ENCODE results near the gene GMDS. TPM values are rescaled to one million over a fixed set of nuclear protein-coding genes. Genes with fewer than 3 reads are reported as not detected.

Gene GMDS
- total and polyA plus RNA-seq, 2 experiments from 2014 or later: 6.3 to 17.7 TPM

DNA sequence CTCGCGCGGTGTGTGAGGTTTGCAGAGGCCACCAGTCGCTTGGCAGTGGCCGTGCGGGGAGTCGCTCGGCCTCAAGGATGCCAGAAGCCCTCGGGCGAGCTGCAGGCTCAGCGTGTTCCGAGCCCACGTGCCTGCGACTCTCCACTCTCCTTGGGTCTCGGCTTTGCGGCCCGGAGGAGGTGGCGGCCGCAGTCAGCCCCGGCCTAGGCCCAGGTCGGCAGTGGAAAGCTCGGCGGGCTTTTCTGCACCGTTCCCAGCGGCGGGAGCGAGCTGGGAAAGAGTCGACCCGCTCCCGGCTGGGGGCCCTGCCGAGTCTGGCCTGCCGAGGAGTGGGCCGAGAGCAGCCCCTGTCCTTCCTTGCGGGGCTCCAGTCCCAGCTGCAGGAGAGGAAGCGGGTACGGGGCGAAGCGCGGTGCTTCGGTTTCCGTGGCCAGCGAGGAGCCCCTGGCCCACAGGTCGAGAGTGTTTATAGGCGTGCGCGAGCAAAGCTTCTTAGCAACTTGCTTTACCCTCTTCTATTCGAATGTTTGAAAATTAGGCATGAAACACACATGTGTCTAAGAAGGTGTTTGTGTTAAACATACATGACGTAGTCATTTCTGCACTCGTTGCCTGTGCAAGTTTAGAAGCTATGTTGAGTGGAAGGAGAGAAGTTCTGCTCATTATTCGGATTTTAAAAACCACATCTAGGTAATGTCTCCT lies 630.1 kb downstream of the GMDS start:
- TF ChIP-seq, protein P1, sequence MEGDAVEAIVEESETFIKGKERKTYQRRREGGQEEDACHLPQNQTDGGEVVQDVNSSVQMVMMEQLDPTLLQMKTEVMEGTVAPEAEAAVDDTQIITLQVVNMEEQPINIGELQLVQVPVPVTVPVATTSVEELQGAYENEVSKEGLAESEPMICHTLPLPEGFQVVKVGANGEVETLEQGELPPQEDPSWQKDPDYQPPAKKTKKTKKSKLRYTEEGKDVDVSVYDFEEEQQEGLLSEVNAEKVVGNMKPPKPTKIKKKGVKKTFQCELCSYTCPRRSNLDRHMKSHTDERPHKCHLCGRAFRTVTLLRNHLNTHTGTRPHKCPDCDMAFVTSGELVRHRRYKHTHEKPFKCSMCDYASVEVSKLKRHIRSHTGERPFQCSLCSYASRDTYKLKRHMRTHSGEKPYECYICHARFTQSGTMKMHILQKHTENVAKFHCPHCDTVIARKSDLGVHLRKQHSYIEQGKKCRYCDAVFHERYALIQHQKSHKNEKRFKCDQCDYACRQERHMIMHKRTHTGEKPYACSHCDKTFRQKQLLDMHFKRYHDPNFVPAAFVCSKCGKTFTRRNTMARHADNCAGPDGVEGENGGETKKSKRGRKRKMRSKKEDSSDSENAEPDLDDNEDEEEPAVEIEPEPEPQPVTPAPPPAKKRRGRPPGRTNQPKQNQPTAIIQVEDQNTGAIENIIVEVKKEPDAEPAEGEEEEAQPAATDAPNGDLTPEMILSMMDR (IDR thresholded peaks at IDR 0.05; ENCODE audit: low read depth, low read length): no peak
- Histone ChIP-seq H3K27ac (no peak overlapping the region), H3K4me3 (no peak overlapping the region), H3K27me3 (peaks cover 100% of the 10 kb centered on the region), H3K36me3 (no peaks in the 10 kb centered on the region), H3K4me1 (ENCODE audit: low read depth) (peaks cover 9% of the 10 kb centered on the region), H3K9me3 (ENCODE audit: low read depth) (no peaks in the 10 kb centered on the region)
- DNase-seq (ENCODE audit: low read depth in 1 of 2, low spot score in 1 of 2): no peak

DNA sequence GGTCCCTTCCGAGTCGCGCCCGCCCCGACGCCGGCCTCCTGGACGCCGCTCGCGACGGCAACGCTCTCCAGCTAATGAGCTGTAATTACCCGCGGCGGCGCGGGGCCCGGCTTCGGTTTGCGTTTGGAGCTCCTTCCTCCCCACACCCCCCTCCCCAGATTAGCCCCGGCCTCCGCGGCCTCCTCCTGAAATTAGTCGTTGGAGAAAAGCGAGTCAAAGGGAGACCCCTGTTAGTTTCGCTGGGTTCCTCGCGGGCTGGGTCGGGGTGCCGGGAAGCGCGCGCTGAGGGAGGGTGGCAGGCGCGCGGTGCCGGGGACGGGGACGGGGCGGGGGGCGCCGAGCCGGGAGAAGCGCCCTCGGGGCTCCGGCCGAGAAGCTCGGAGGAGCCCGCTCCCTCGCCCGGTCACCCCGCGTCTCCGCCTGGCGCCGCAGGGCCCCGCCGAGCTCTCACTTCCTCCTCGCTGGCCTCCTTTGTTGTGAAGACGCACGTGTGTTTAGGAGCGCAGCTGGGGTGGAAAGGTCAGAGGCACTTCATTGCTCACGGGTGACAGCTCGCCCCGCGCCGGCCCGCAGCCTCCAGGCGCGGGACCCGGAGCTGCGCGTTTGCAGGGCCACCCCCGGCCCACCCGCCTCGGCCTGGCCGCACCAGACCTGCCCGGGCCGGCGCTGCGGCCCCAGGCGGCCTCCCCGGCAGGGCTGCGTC lies 630.8 kb downstream of the GMDS start:
- TF ChIP-seq, protein P1 (IDR thresholded peaks at IDR 0.05; ENCODE audit: low read depth, low read length): no peak
- peaks cover 93% of the 10 kb centered on the region for H3K27me3 ChIP-seq
- peaks cover 9% of the 10 kb centered on the region for H3K4me1 ChIP-seq (ENCODE audit: low read depth)
- peak overlapping the region; percentile 51 for H3K4me3 ChIP-seq
- no peak overlapping the region for H3K27ac ChIP-seq
- no peaks in the 10 kb centered on the region for H3K36me3 ChIP-seq
- DNase-seq (ENCODE audit: low read depth in 1 of 2, low spot score in 1 of 2): no peak
- no peaks in the 10 kb centered on the region for H3K9me3 ChIP-seq (ENCODE audit: low read depth)

DNA sequence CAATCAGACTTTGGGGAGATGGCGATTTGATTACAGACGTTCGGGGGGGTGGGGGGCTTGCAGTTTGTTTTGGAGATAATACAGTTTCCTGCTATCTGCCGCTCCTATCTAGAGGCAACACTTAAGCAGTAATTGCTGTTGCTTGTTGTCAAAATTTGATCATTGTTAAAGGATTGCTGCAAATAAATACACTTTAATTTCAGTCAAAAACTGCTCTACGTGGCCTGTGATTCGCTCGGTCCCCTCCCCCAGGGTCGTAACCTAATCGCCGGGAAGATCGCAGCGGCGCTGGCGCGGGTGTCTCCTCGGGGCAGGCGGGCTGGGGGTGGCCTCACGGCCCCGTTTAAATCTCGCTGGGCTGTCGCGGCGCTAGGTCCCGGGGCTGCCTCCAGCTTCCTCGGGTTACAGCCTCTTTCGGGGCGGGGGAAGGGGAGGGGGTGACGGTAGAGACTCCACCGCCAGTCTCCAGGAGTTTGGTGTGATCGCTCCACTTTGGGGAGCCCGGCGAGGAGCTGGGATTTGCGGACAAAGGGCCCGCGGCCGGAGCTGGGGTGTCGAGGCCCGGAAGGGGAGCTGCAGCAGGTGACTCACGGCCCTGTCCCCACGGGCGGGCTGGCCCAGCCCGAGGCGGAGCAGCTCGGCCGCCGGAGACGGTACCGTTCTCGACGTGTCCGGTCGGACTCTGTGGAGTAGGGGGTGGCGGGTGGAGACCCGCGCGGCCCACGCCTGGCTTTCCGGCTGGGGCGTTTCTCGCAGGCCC lies 631.5 kb downstream of the GMDS start:
- Histone ChIP-seq H3K36me3 (no peaks in the 10 kb centered on the region), H3K4me1 (ENCODE audit: low read depth) (peaks cover 9% of the 10 kb centered on the region), H3K27ac (no peak overlapping the region), H3K27me3 (peaks cover 91% of the 10 kb centered on the region), H3K9me3 (ENCODE audit: low read depth) (no peaks in the 10 kb centered on the region), H3K4me3 (peak overlapping the region; percentile 51)
- TF ChIP-seq, protein P1 (IDR thresholded peaks at IDR 0.05; ENCODE audit: low read depth, low read length): no peak
- peak; percentile 54 to 55 for DNase-seq (ENCODE audit: low read depth in 1 of 2, low spot score in 1 of 2)

DNA sequence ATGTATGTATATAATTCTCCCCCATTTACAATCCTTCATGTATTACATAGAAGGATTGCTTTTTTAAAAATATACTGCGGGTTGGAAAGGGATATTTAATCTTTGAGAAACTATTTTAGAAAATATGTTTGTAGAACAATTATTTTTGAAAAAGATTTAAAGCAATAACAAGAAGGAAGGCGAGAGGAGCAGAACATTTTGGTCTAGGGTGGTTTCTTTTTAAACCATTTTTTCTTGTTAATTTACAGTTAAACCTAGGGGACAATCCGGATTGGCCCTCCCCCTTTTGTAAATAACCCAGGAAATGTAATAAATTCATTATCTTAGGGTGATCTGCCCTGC lies 632.1 kb downstream of the GMDS start:
- Histone ChIP-seq H3K4me3 (peak overlapping the region; percentile 51), H3K27ac (no peak overlapping the region), H3K36me3 (no peaks in the 10 kb centered on the region), H3K27me3 (peaks cover 91% of the 10 kb centered on the region), H3K9me3 (ENCODE audit: low read depth) (no peaks in the 10 kb centered on the region), H3K4me1 (ENCODE audit: low read depth) (peaks cover 9% of the 10 kb centered on the region)
- TF ChIP-seq, protein P1 (IDR thresholded peaks at IDR 0.05; ENCODE audit: low read depth, low read length): no peak
- no peak for DNase-seq (ENCODE audit: low read depth in 1 of 2, low spot score in 1 of 2)

DNA sequence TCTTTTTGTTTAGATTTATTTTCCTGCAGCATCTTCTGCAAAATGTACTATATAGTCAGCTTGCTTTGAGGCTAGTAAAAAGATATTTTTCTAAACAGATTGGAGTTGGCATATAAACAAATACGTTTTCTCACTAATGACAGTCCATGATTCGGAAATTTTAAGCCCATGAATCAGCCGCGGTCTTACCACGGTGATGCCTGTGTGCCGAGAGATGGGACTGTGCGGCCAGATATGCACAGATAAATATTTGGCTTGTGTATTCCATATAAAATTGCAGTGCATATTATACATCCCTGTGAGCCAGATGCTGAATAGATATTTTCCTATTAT lies 632.5 kb downstream of the GMDS start:
- peak overlapping the region; percentile 51 for H3K4me3 ChIP-seq
- TF ChIP-seq, protein P1 (IDR thresholded peaks at IDR 0.05; ENCODE audit: low read depth, low read length): no peak
- H3K27ac ChIP-seq: no peak overlapping the region
- peaks cover 9% of the 10 kb centered on the region for H3K4me1 ChIP-seq (ENCODE audit: low read depth)
- H3K27me3 ChIP-seq: peaks cover 91% of the 10 kb centered on the region
- peak in 1 of 2 donors; percentile 68 for DNase-seq (ENCODE audit: low read depth in 1 of 2, low spot score in 1 of 2)
- no peaks in the 10 kb centered on the region for H3K9me3 ChIP-seq (ENCODE audit: low read depth)
- H3K36me3 ChIP-seq: no peaks in the 10 kb centered on the region
